HCT116 (cell line): ENCODE results near the gene ADARB2.

ENCODE experiments used
- CBX3 ChIP-seq: IDR thresholded peaks from 2 replicates; pipeline ENCODE4 v1.6.1; 2012; ENCODE audit warnings: low read depth
- CEBPB ChIP-seq: IDR thresholded peaks from 2 replicates; pipeline ENCODE4 v1.6.1; 2012; ENCODE audit warnings: low read depth
- CTCF ChIP-seq, 3 experiments: fragments of 200-600 bp in 1 of 3; sonication (generic) in 1 of 3; IDR thresholded peaks in 2 of 3; conservative IDR thresholded peaks in 1 of 3; 2 replicates each; pipeline ENCODE4 v1.5.1; 2012 to 2017; ENCODE audit warnings: low read depth in 2 of 3, low read length in 2 of 3, antibody characterized with exemption in 1 of 3, borderline replicate concordance in 1 of 3, control low read depth in 1 of 3, mild to moderate bottlenecking in 1 of 3, mixed read lengths in 1 of 3, mixed run types in 1 of 3, moderate library complexity in 1 of 3; ENCODE audit not compliant: insufficient read depth in 1 of 3
- EGR1 ChIP-seq: IDR thresholded peaks from 2 replicates; pipeline ENCODE4 v1.6.1; 2012; ENCODE audit warnings: low read depth
- ELF1 ChIP-seq: IDR thresholded peaks from 2 replicates; pipeline ENCODE4 v1.6.1; 2012; ENCODE audit warnings: low read depth, borderline replicate concordance
- EZH2phosphoT487 ChIP-seq: fragments of 200-600 bp; IDR thresholded peaks from 2 replicates; pipeline ENCODE4 v1.6.1; 2018; ENCODE audit warnings: antibody characterized with exemption, borderline replicate concordance
- POLR2A ChIP-seq: IDR thresholded peaks from 2 replicates; pipeline ENCODE4 v1.7.0; 2011; ENCODE audit warnings: borderline replicate concordance; ENCODE audit not compliant: insufficient read depth, insufficient read length; ENCODE audit errors: extremely low read depth
- POLR2AphosphoS5 ChIP-seq: IDR thresholded peaks from 2 replicates; pipeline ENCODE4 v1.6.1; 2011; ENCODE audit warnings: mild to moderate bottlenecking, low read depth, low read length, moderate library complexity
- RAD21 ChIP-seq: IDR thresholded peaks from 2 replicates; pipeline ENCODE4 v1.6.1; 2012; ENCODE audit warnings: low read depth, mild to moderate bottlenecking
- REST ChIP-seq: IDR thresholded peaks from 2 replicates; pipeline ENCODE4 v1.6.1; 2012; ENCODE audit warnings: low read depth
- ZFX ChIP-seq: fragments of 450-650 bp; IDR thresholded peaks from 2 replicates; pipeline ENCODE4 v1.6.1; 2017
- ZNF274 ChIP-seq: fragments of 200-500 bp; sonication (Bioruptor generic); IDR thresholded peaks from 2 replicates; pipeline ENCODE4 v1.6.1; 2014; ENCODE audit warnings: mild to moderate bottlenecking, low read depth, low read length, inconsistent platforms

- TF ChIP-seq CTCF (IDR thresholded peaks at IDR 0.05 in 2 of 3, conservative IDR thresholded peaks at IDR 0.05 in 1 of 3; ENCODE audit: borderline replicate concordance in 1 of 3, insufficient read depth in 1 of 3, low read depth in 2 of 3, low read length in 2 of 3): no peak
- TF ChIP-seq ELF1: no peak
- TF ChIP-seq POLR2A: no peak
- TF ChIP-seq EZH2phosphoT487: no peak
- no peak for TF ChIP-seq REST
- no peak for TF ChIP-seq CEBPB
- TF ChIP-seq POLR2AphosphoS5: no peak
- no peak for TF ChIP-seq CBX3
- no peak for TF ChIP-seq ZNF274
- TF ChIP-seq RAD21: no peak
- TF ChIP-seq ZFX: no peak
- no peak for TF ChIP-seq EGR1
These were observed 574.7 kb downstream of the ADARB2 start for GRCh38 chr10:1162481-1163203.
